A549 (cell line): Measurements from ENCODE around the gene IL10RA. TPM values are rescaled to one million over a fixed set of nuclear protein-coding genes. Genes with fewer than 3 reads are reported as not detected.

Experiments
- ATAC-seq, 2 experiments: fragments of 200-7000 bp in 1 of 2; fragments of >200 bp in 1 of 2; cut with Nextera tagmentation in 1 of 2; cut with Tn5 transposase in 1 of 2; 3 replicates each; pipeline versions ENCODE4 v1.8.0 to v1.9.1; 2018 to 2020; ENCODE audit warnings: mild to moderate bottlenecking in 1 of 2, moderate library complexity in 1 of 2
- CTCF ChIA-PET: fragments of 300-600 bp; sonication (Branson Sonifier 250); formaldehyde crosslinking; extraction: SDS; loops from one replicate; lab custom pipeline; 2021; ENCODE audit warnings: antibody characterized with exemption, inconsistent platforms; lab: Yijun Ruan, JAX
- POLR2A ChIA-PET: fragments of 350-600 bp; formaldehyde crosslinking; extraction: SDS; loops from one replicate; lab custom pipeline; 2021; ENCODE audit warnings: antibody characterized with exemption, inconsistent platforms; lab: Yijun Ruan, JAX
- DNase-seq, 2 experiments: peaks; one replicate each; pipeline versions ENCODE4 v3.0.0 to v3.0.0-alpha.2; 2011 to 2016; ENCODE audit warnings: low read depth in 1 of 2, low spot score in 1 of 2
- FAIRE-seq: peaks from 2 replicates; lab custom pipeline; 2011; peaks lifted over from hg19 to GRCh38; lab: Jason Lieb, UNC
- H3K27ac ChIP-seq, 2 experiments: fragments of >200 bp; sonication (Bioruptor Twin); formaldehyde crosslinking; 3 replicates each; pipeline ENCODE4 v1.5.1; 2016 to 2017
- H3K4me1 ChIP-seq: fragments of >200 bp; sonication (Bioruptor Twin); formaldehyde crosslinking; 3 replicates; pipeline ENCODE4 v1.6.1; 2016
- H3K4me2 ChIP-seq: fragments of >200 bp; sonication (Bioruptor Twin); formaldehyde crosslinking; 3 replicates; pipeline ENCODE4 v1.6.1; 2016
- H3K4me3 ChIP-seq: fragments of >200 bp; sonication (Bioruptor Twin); formaldehyde crosslinking; 3 replicates; pipeline ENCODE4 v1.5.1; 2016
- H3K9me3 ChIP-seq: fragments of >200 bp; sonication (Bioruptor Twin); formaldehyde crosslinking; 3 replicates; pipeline ENCODE4 v1.6.1; 2016
- CBX2 ChIP-seq: fragments of 200-600 bp; sonication (generic); IDR thresholded peaks from 2 replicates; pipeline ENCODE4 v1.6.1; 2016; ENCODE audit warnings: low read depth, mild to moderate bottlenecking, borderline replicate concordance
- CBX8 ChIP-seq: fragments of 200-600 bp; sonication (generic); IDR thresholded peaks from 2 replicates; pipeline ENCODE4 v1.6.1; 2016
- CHD2 ChIP-seq: fragments of 150-350 bp; IDR thresholded peaks from 2 replicates; pipeline ENCODE4 v1.6.1; 2014; ENCODE audit warnings: low read length; ENCODE audit not compliant: partially characterized antibody
- EP300 ChIP-seq, 2 experiments: fragments of >200 bp; sonication (Bioruptor Twin); formaldehyde crosslinking; IDR thresholded peaks; 2 replicates in 1 of 2; 3 replicates in 1 of 2; pipeline ENCODE4 v1.6.1; 2016 to 2017
- FOSL2 ChIP-seq, 2 experiments: fragments of 450-650 bp in 1 of 2; fragments of >200 bp in 1 of 2; sonication (Bioruptor Twin) in 1 of 2; formaldehyde crosslinking; IDR thresholded peaks; 2 replicates each; pipeline versions ENCODE4 v1.5.0 to v1.6.1; 2016 to 2020; ENCODE audit warnings: mild to moderate bottlenecking in 1 of 2, moderate library complexity in 1 of 2
- GATA3 ChIP-seq: IDR thresholded peaks from 2 replicates; pipeline ENCODE4 v1.6.1; 2012; ENCODE audit warnings: borderline replicate concordance
- HDAC2 ChIP-seq: fragments of 200-600 bp; sonication (generic); IDR thresholded peaks from 2 replicates; pipeline ENCODE4 v1.6.1; 2016
- MYC ChIP-seq: IDR thresholded peaks from 2 replicates; pipeline ENCODE4 v1.6.1; 2012; ENCODE audit warnings: mild to moderate bottlenecking, inconsistent platforms, low read length, improper control_type of control experiment, borderline replicate concordance
- NPAS2 ChIP-seq: fragments of 250-450 bp; sonication (Bioruptor Pico); IDR thresholded peaks from 2 replicates; pipeline ENCODE4 v1.8.0; 2022; ENCODE audit warnings: mild to moderate bottlenecking, moderate library complexity, borderline replicate concordance
- PHF8 ChIP-seq: fragments of 200-600 bp; sonication (generic); IDR thresholded peaks from 2 replicates; pipeline ENCODE4 v1.6.1; 2016; ENCODE audit warnings: low read depth, mild to moderate bottlenecking, antibody characterized with exemption, moderate library complexity, borderline replicate concordance
- POLR2A ChIP-seq: IDR thresholded peaks from 2 replicates; pipeline ENCODE4 v1.6.1; 2012; ENCODE audit warnings: mild to moderate bottlenecking, low read length
- RFX5 ChIP-seq: fragments of 450-650 bp; IDR thresholded peaks from 2 replicates; pipeline ENCODE4 v1.7.1; 2014; ENCODE audit warnings: antibody characterized with exemption, mild to moderate bottlenecking, moderate library complexity
- SMC3 ChIP-seq: fragments of >200 bp; sonication (Bioruptor Twin); formaldehyde crosslinking; IDR thresholded peaks from 3 replicates; pipeline ENCODE4 v1.6.1; 2018; ENCODE audit warnings: inconsistent platforms
- ZC3H11A ChIP-seq: fragments of 450-650 bp; IDR thresholded peaks from 2 replicates; pipeline ENCODE4 v1.6.1; 2014; ENCODE audit warnings: antibody characterized with exemption, mild to moderate bottlenecking
- ZSCAN20 ChIP-seq: fragments of 250-450 bp; sonication (Bioruptor Pico); IDR thresholded peaks from 2 replicates; pipeline ENCODE4 v1.8.0; 2022; ENCODE audit warnings: mild to moderate bottlenecking, moderate library complexity
- WGBS: methylation state at CpG from one replicate; pipeline ENCODE4 v1.1.6; 2017; ENCODE audit errors: missing lambda C conversion rate; 5-methylcytosine and 5-hydroxymethylcytosine counted together
- polyA plus RNA-seq, 4 experiments: library from polyadenylated mRNA; depleted of rRNA in 3 of 4; stranded (reverse); fragments of >200 nt; fragmentation: RNase III in 1 of 4; extraction: RNeasy Plus Mini Kit Qiagen cat#74134 plus additional on column Dnase treatment in 1 of 4; gene quantifications; 2 replicates in 3 of 4; 3 replicates in 1 of 4; pipeline ENCODE4 v1.2.3, GENCODE V29; 2011 to 2017
- TF ChIP-seq, protein P1 (sequence below): fragments of 200-600 bp; sonication (generic); IDR thresholded peaks from 2 replicates; pipeline ENCODE4 v1.6.1; 2016; ENCODE audit warnings: antibody characterized with exemption, mild to moderate bottlenecking, moderate library complexity
- TF ChIP-seq, protein P2 (sequence below): IDR thresholded peaks from 2 replicates; pipeline ENCODE4 v1.6.1; 2012
- TF ChIP-seq, protein P3 (sequence below): fragments of >200 bp; sonication (Bioruptor Twin); formaldehyde crosslinking; IDR thresholded peaks from 3 replicates; pipeline ENCODE4 v1.6.1; 2016
- TF ChIP-seq, protein P4 (sequence below): fragments of >200 bp; sonication (Bioruptor Twin); formaldehyde crosslinking; IDR thresholded peaks from 3 replicates; pipeline ENCODE4 v1.5.1; 2016
- TF ChIP-seq, protein P5 (sequence below): fragments of 250-450 bp; sonication (Bioruptor Pico); IDR thresholded peaks from 2 replicates; pipeline ENCODE4 v1.5.0; 2021; ENCODE audit warnings: mild to moderate bottlenecking, moderate library complexity, borderline replicate concordance

IL10RA gene
- polyA plus RNA-seq, 2 of the 4 experiments (the other 2 are of a cell fraction), result 0.03 to 0.17 TPM

DNA sequence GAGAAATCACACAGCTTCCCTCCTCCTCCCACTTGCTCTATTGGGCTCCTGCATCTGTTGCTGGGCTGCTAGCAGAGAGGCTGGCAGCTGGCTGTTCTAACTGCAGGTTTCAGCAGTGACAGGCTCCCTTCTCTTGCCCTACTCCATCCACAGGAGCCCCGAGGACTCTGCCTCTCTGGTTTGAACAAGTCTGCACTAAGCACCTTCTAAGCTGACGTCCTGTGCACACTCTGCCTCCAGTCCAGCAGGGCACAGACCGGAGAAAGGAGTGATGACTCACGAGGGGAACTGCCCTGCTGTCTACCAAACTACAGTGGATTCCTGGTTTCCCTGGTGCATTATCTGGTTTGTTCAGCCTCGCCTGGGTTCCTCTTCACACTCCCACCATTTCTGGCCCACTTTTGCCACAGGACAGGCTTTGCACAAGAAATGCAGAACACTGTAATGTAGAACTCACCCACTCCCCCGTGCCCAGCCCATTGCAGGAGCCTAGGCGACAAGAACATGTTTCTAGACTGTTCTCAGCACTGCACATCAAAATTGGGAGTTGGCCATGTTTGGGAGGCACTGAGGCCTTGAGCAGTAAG is 26.0 kb downstream of the IL10RA start:
- ATAC-seq (peak; percentile 78 to 85; a peak in 5 of 6 replicates), FAIRE-seq (no peak), DNase-seq (no peak)
- Histone ChIP-seq H3K4me2 (no peak overlapping the region), H3K9me3 (peaks cover 3% of the 10 kb centered on the region; the same call in 1 of the 3 replicates), H3K4me1 (no peaks in the 10 kb centered on the region), H3K27ac (no peak overlapping the region), H3K4me3 (no peak overlapping the region)
- ChIA-PET POLR2A (no interaction called here), CTCF (interaction anchor here (0.5 to 1.8 kb wide), 3 partner anchors 42 to 187 kb away, joined by 3 to 4 read pairs (median 3); no protein-coding TSS in a partner anchor)
- WGBS, result 38% methylated on average over 7 of the region's 7 CpGs
- TF ChIP-seq CBX2, result no peak
- TF ChIP-seq POLR2A, result no peak
- no peak for TF ChIP-seq ZC3H11A
- TF ChIP-seq CHD2, result no peak
- TF ChIP-seq, protein P1, sequence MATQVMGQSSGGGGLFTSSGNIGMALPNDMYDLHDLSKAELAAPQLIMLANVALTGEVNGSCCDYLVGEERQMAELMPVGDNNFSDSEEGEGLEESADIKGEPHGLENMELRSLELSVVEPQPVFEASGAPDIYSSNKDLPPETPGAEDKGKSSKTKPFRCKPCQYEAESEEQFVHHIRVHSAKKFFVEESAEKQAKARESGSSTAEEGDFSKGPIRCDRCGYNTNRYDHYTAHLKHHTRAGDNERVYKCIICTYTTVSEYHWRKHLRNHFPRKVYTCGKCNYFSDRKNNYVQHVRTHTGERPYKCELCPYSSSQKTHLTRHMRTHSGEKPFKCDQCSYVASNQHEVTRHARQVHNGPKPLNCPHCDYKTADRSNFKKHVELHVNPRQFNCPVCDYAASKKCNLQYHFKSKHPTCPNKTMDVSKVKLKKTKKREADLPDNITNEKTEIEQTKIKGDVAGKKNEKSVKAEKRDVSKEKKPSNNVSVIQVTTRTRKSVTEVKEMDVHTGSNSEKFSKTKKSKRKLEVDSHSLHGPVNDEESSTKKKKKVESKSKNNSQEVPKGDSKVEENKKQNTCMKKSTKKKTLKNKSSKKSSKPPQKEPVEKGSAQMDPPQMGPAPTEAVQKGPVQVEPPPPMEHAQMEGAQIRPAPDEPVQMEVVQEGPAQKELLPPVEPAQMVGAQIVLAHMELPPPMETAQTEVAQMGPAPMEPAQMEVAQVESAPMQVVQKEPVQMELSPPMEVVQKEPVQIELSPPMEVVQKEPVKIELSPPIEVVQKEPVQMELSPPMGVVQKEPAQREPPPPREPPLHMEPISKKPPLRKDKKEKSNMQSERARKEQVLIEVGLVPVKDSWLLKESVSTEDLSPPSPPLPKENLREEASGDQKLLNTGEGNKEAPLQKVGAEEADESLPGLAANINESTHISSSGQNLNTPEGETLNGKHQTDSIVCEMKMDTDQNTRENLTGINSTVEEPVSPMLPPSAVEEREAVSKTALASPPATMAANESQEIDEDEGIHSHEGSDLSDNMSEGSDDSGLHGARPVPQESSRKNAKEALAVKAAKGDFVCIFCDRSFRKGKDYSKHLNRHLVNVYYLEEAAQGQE, result no peak
- TF ChIP-seq, protein P2, sequence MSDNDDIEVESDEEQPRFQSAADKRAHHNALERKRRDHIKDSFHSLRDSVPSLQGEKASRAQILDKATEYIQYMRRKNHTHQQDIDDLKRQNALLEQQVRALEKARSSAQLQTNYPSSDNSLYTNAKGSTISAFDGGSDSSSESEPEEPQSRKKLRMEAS, result no peak
- no peak for TF ChIP-seq MYC

DNA sequence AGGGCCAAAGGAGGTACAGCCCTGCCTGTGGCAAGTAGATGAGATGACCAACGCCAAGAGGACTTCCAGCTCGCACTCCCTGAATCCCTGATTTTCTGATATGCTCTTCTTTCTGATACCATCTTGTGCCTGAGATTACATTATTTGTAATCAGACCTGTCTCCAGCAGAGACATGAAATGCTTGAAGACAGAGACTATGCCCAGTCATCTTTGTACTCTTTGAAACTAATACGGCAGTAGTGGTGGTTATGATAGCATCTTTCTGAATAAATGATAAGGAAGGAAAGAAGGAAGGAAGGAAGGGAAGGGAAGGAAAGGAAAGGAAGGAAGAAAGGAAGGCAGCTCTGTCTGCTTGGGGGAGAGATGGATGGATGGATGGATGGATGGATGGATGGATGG is 27.8 kb downstream of the IL10RA start:
- Histone ChIP-seq H3K4me1 (no peaks in the 10 kb centered on the region), H3K9me3 (peaks cover 6% of the 10 kb centered on the region; the same call in 1 of the 3 replicates), H3K27ac (no peak overlapping the region)
- CTCF ChIA-PET, result interaction anchor here (1.8 kb wide), 1 partner anchor 67 kb away, joined by 4 read pairs; no protein-coding TSS in a partner anchor
- FAIRE-seq (no peak), ATAC-seq (no peak)
- 76% methylated on average over 3 of the region's 3 CpGs for WGBS
- TF ChIP-seq ZSCAN20 (CRISPR knock-in tag) (no peak), RFX5 (no peak), FOSL2 (IDR thresholded peaks at IDR 0.05) (no peak), FOSL2 (CRISPR knock-in tag; IDR thresholded peaks at IDR 0.05) (no peak), GATA3 (no peak), PHF8 (no peak), HDAC2 (no peak), CBX8 (no peak), SMC3 (no peak), NPAS2 (CRISPR knock-in tag) (no peak), EP300 (IDR thresholded peaks at IDR 0.05) (no peak)
- TF ChIP-seq, protein P1, result no peak
- TF ChIP-seq, protein P3, sequence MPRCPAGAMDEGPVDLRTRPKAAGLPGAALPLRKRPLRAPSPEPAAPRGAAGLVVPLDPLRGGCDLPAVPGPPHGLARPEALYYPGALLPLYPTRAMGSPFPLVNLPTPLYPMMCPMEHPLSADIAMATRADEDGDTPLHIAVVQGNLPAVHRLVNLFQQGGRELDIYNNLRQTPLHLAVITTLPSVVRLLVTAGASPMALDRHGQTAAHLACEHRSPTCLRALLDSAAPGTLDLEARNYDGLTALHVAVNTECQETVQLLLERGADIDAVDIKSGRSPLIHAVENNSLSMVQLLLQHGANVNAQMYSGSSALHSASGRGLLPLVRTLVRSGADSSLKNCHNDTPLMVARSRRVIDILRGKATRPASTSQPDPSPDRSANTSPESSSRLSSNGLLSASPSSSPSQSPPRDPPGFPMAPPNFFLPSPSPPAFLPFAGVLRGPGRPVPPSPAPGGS, result no peak
- TF ChIP-seq, protein P4, sequence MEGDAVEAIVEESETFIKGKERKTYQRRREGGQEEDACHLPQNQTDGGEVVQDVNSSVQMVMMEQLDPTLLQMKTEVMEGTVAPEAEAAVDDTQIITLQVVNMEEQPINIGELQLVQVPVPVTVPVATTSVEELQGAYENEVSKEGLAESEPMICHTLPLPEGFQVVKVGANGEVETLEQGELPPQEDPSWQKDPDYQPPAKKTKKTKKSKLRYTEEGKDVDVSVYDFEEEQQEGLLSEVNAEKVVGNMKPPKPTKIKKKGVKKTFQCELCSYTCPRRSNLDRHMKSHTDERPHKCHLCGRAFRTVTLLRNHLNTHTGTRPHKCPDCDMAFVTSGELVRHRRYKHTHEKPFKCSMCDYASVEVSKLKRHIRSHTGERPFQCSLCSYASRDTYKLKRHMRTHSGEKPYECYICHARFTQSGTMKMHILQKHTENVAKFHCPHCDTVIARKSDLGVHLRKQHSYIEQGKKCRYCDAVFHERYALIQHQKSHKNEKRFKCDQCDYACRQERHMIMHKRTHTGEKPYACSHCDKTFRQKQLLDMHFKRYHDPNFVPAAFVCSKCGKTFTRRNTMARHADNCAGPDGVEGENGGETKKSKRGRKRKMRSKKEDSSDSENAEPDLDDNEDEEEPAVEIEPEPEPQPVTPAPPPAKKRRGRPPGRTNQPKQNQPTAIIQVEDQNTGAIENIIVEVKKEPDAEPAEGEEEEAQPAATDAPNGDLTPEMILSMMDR, result no peak
- TF ChIP-seq, protein P5, sequence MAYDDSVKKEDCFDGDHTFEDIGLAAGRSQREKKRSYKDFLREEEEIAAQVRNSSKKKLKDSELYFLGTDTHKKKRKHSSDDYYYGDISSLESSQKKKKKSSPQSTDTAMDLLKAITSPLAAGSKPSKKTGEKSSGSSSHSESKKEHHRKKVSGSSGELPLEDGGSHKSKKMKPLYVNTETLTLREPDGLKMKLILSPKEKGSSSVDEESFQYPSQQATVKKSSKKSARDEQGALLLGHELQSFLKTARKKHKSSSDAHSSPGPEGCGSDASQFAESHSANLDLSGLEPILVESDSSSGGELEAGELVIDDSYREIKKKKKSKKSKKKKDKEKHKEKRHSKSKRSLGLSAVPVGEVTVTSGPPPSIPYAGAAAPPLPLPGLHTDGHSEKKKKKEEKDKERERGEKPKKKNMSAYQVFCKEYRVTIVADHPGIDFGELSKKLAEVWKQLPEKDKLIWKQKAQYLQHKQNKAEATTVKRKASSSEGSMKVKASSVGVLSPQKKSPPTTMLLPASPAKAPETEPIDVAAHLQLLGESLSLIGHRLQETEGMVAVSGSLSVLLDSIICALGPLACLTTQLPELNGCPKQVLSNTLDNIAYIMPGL (CRISPR knock-in tag), result no peak
- TF ChIP-seq, all 56 proteins: peak for 0
- DNase-seq, result no peak
- no peak overlapping the region for H3K4me2 ChIP-seq
- POLR2A ChIA-PET, result no interaction called here
- no peak overlapping the region for H3K4me3 ChIP-seq
